H9 (cell line): ENCODE measurements around the gene APOC1. TPM values are rescaled to one million over a fixed set of nuclear protein-coding genes. Genes with fewer than 3 reads are reported as not detected.

Experiments
- DNase-seq: peaks from one replicate; pipeline ENCODE4 v3.0.0-alpha.2; 2017
- H2AFZ ChIP-seq: one replicate; pipeline ENCODE4 v1.6.1; 2013; ENCODE audit warnings: mild to moderate bottlenecking, low read length, control low read depth, moderate library complexity
- H2AK5ac ChIP-seq: 2 replicates; pipeline ENCODE4 v1.6.1; 2013; ENCODE audit warnings: low read length, control low read depth, mixed read lengths; ENCODE audit not compliant: insufficient read length
- H2BK120ac ChIP-seq: one replicate; pipeline ENCODE4 v1.6.1; 2013; ENCODE audit warnings: low read depth, mild to moderate bottlenecking, low read length, control low read depth, inconsistent platforms; ENCODE audit not compliant: poor library complexity, severe bottlenecking
- H2BK12ac ChIP-seq: 2 replicates; pipeline ENCODE4 v1.6.1; 2013; ENCODE audit warnings: low read length, control low read depth, mixed read lengths, low read depth; ENCODE audit not compliant: insufficient read length
- H2BK15ac ChIP-seq: 2 replicates; pipeline ENCODE4 v1.6.1; 2013; ENCODE audit warnings: low read depth, low read length, control low read depth
- H2BK20ac ChIP-seq: one replicate; pipeline ENCODE4 v1.6.1; 2013; ENCODE audit warnings: low read depth, mild to moderate bottlenecking, low read length, control low read depth, inconsistent platforms; ENCODE audit not compliant: poor library complexity, severe bottlenecking
- H2BK5ac ChIP-seq: 2 replicates; pipeline ENCODE4 v1.6.1; 2013; ENCODE audit warnings: low read length, control low read depth, mixed read lengths; ENCODE audit not compliant: insufficient read length
- H3K14ac ChIP-seq: 2 replicates; pipeline ENCODE4 v1.6.1; 2013; ENCODE audit warnings: low read length, control low read depth; ENCODE audit not compliant: insufficient read depth
- H3K18ac ChIP-seq: 2 replicates; pipeline ENCODE4 v1.6.1; 2013; ENCODE audit warnings: low read depth, mild to moderate bottlenecking, mixed read lengths, low read length, control low read depth; ENCODE audit not compliant: insufficient read length
- H3K23ac ChIP-seq: 2 replicates; pipeline ENCODE4 v1.6.1; 2013; ENCODE audit warnings: low read length, control low read depth, mixed read lengths, low read depth; ENCODE audit not compliant: insufficient read length
- H3K23me2 ChIP-seq: 2 replicates; pipeline ENCODE4 v1.6.1; 2013; ENCODE audit warnings: low read depth, mild to moderate bottlenecking, mixed read lengths, low read length, control low read depth; ENCODE audit not compliant: insufficient read length, poor library complexity, severe bottlenecking
- H3K27ac ChIP-seq: 2 replicates; pipeline ENCODE4 v1.5.1; 2013; ENCODE audit warnings: low read length, control low read depth, mixed read lengths, low read depth; ENCODE audit not compliant: insufficient read length
- H3K27me3 ChIP-seq: 2 replicates; pipeline ENCODE4 v1.6.1; 2013; ENCODE audit warnings: low read length, control low read depth, inconsistent platforms; ENCODE audit not compliant: insufficient read depth
- H3K4ac ChIP-seq: 2 replicates; pipeline ENCODE4 v1.6.1; 2013; ENCODE audit warnings: low read depth, mild to moderate bottlenecking, control low read depth, inconsistent platforms, low read length, moderate library complexity
- H3K4me1 ChIP-seq: 2 replicates; pipeline ENCODE4 v1.6.1; 2013; ENCODE audit warnings: low read length, control low read depth, inconsistent platforms; ENCODE audit not compliant: insufficient read depth
- H3K4me2 ChIP-seq: 2 replicates; pipeline ENCODE4 v1.6.1; 2013; ENCODE audit warnings: low read length, control low read depth, mixed read lengths; ENCODE audit not compliant: insufficient read length, insufficient read depth
- H3K56ac ChIP-seq: 2 replicates; pipeline ENCODE4 v1.6.1; 2013; ENCODE audit warnings: low read depth, mild to moderate bottlenecking, mixed read lengths, low read length, control low read depth; ENCODE audit not compliant: insufficient read length
- H3K79me1 ChIP-seq: 2 replicates; pipeline ENCODE4 v1.6.1; 2013; ENCODE audit warnings: low read depth, mild to moderate bottlenecking, moderate library complexity, low read length, control low read depth, inconsistent platforms; ENCODE audit not compliant: insufficient read depth, poor library complexity, severe bottlenecking
- H3K79me2 ChIP-seq: 2 replicates; pipeline ENCODE4 v1.6.1; 2013; ENCODE audit warnings: low read length, control low read depth, inconsistent platforms; ENCODE audit not compliant: insufficient read depth
- H3K9ac ChIP-seq: 2 replicates; pipeline ENCODE4 v1.6.1; 2013; ENCODE audit warnings: low read length, control low read depth, mixed read lengths; ENCODE audit not compliant: insufficient read length; ENCODE audit errors: extremely low read depth
- H3K9me3 ChIP-seq: one replicate; pipeline ENCODE4 v1.6.1; 2013; ENCODE audit warnings: low read depth, low read length, inconsistent platforms; ENCODE audit not compliant: control insufficient read depth
- H3T11ph ChIP-seq: one replicate; pipeline ENCODE4 v1.6.1; 2013; ENCODE audit warnings: mild to moderate bottlenecking, low read length, control low read depth, inconsistent platforms
- H4K20me1 ChIP-seq: one replicate; pipeline ENCODE4 v1.6.1; 2013; ENCODE audit not compliant: control insufficient read depth, insufficient read length, insufficient read depth
- H4K5ac ChIP-seq: 2 replicates; pipeline ENCODE4 v1.6.1; 2013; ENCODE audit warnings: low read depth, mild to moderate bottlenecking, mixed read lengths, low read length, control low read depth; ENCODE audit not compliant: insufficient read length
- H4K8ac ChIP-seq: replicated peaks from 2 replicates; pipeline ENCODE4 v1.6.1; 2013; ENCODE audit warnings: low read length, control low read depth, mixed read lengths, low read depth; ENCODE audit not compliant: insufficient read length
- H4K91ac ChIP-seq: 2 replicates; pipeline ENCODE4 v1.6.1; 2013; ENCODE audit warnings: low read depth, mild to moderate bottlenecking, moderate library complexity, mixed read lengths, low read length, control low read depth; ENCODE audit not compliant: insufficient read length
- H3K27ac Mint-ChIP-seq, 3 experiments: 2 replicates in 2 of 3; 3 replicates in 1 of 3; pipeline ENCODE4 v1.8.0; 2020 to 2021; ENCODE audit warnings: mixed read lengths in 3 of 3, mild to moderate bottlenecking in 1 of 3, moderate library complexity in 1 of 3
- H3K27me3 Mint-ChIP-seq: 2 replicates; pipeline ENCODE4 v1.8.0; 2021; ENCODE audit warnings: low read depth, mild to moderate bottlenecking, moderate library complexity, mixed read lengths
- H3K36me3 Mint-ChIP-seq, 3 experiments: 2 replicates in 2 of 3; 3 replicates in 1 of 3; pipeline ENCODE4 v1.8.0; 2020 to 2021; ENCODE audit warnings: low read depth in 3 of 3, mixed read lengths in 3 of 3; ENCODE audit not compliant: insufficient read depth in 1 of 3
- H3K4me1 Mint-ChIP-seq, 2 experiments: 2 replicates each; pipeline ENCODE4 v1.8.0; 2020; ENCODE audit warnings: mixed read lengths in 2 of 2
- H3K4me3 Mint-ChIP-seq, 2 experiments: 2 replicates in 1 of 2; 3 replicates in 1 of 2; pipeline ENCODE4 v1.8.0; 2020 to 2021; ENCODE audit warnings: mild to moderate bottlenecking in 2 of 2, mixed read lengths in 2 of 2, moderate library complexity in 1 of 2
- H3K9me3 Mint-ChIP-seq, 2 experiments: 2 replicates in 1 of 2; 3 replicates in 1 of 2; pipeline ENCODE4 v1.8.0; 2020; ENCODE audit warnings: mild to moderate bottlenecking in 2 of 2, mixed read lengths in 2 of 2, moderate library complexity in 1 of 2
- CTCF ChIP-seq: fragments of 200-600 bp; sonication (generic); conservative IDR thresholded peaks from 3 replicates; pipeline ENCODE4 v1.8.0; 2021; ENCODE audit warnings: antibody characterized with exemption, mild to moderate bottlenecking
- WGBS: extraction: QIAGEN DNeasy Blood & Tissue Kit; methylation state at CpG from one replicate; pipeline ENCODE4 v1.1.7; 2013; ENCODE audit warnings: missing lambda C conversion rate, low lambda C conversion rate, mixed read lengths; ENCODE audit not compliant: insufficient read length; ENCODE audit errors: extremely low coverage; 5-methylcytosine and 5-hydroxymethylcytosine counted together
- total RNA-seq: library from RNA; stranded (reverse); gene quantifications from 2 replicates; pipeline ENCODE4 v1.2.1, GENCODE V29; 2021

Gene APOC1
- total RNA-seq, 1 experiment from 2014 or later = 78.1 TPM

- Histone ChIP-seq H4K5ac (no peak overlapping the region), H2BK5ac (no peak overlapping the region), H3T11ph (no peak overlapping the region), H3K27ac (no peak overlapping the region), H2AFZ (no peak overlapping the region), H3K4me1 (no peaks in the 10 kb centered on the region), H2BK12ac (no peak overlapping the region), H3K56ac (no peak overlapping the region), H4K8ac (no peak overlapping the region), H4K20me1 (no peaks in the 10 kb centered on the region), H3K23me2 (no peaks in the 10 kb centered on the region), H3K18ac (no peak overlapping the region), H2BK20ac (no peak overlapping the region), H3K4me2 (no peak overlapping the region), H3K9me3 (no peaks in the 10 kb centered on the region), H2AK5ac (no peak overlapping the region), H3K23ac (no peak overlapping the region), H3K79me2 (no peaks in the 10 kb centered on the region), H3K4ac (no peak overlapping the region), H3K27me3 (no peaks in the 10 kb centered on the region), H2BK120ac (no peak overlapping the region), H3K9ac (no peak overlapping the region), H4K91ac (no peak overlapping the region), H2BK15ac (no peak overlapping the region), H3K14ac (no peak overlapping the region), H3K79me1 (peaks cover 6% of the 10 kb centered on the region)
- H3K27ac Mint-ChIP-seq = peak overlapping the region; percentile 64 to 95 (median 77); a peak in 3 of 7 replicates
- no peak for TF ChIP-seq CTCF
- no CpG with 5 or more reads among the region's 13 CpGs for WGBS
- H3K4me3 Mint-ChIP-seq = no peak overlapping the region
- peaks cover 55 to 85% (median 81%) of the 10 kb centered on the region in 3 experiments for H3K36me3 Mint-ChIP-seq
- H3K9me3 Mint-ChIP-seq = no peaks in the 10 kb centered on the region; a peak in 1 of 5 replicates
- DNase-seq = no peak
- no peaks in the 10 kb centered on the region for H3K27me3 Mint-ChIP-seq
- H3K4me1 Mint-ChIP-seq = 0 out of 4 replicates have a peak, but pooled peaks cover 0 to 2% of the 10 kb centered on the region in 2 experiments
Observed at GRCh38 chr19:44869733-44870470, 44.5 kb upstream of the APOC1 start.
